ENCODE measurements around the gene CCDC63.

Gene CCDC63

GRCh38 chr12:110836291-110836690 is 10.5 kb upstream of the CCDC63 start:
- DNase-seq (ENCODE audit: low read depth) = no peak
- TF ChIP-seq, protein P1, sequence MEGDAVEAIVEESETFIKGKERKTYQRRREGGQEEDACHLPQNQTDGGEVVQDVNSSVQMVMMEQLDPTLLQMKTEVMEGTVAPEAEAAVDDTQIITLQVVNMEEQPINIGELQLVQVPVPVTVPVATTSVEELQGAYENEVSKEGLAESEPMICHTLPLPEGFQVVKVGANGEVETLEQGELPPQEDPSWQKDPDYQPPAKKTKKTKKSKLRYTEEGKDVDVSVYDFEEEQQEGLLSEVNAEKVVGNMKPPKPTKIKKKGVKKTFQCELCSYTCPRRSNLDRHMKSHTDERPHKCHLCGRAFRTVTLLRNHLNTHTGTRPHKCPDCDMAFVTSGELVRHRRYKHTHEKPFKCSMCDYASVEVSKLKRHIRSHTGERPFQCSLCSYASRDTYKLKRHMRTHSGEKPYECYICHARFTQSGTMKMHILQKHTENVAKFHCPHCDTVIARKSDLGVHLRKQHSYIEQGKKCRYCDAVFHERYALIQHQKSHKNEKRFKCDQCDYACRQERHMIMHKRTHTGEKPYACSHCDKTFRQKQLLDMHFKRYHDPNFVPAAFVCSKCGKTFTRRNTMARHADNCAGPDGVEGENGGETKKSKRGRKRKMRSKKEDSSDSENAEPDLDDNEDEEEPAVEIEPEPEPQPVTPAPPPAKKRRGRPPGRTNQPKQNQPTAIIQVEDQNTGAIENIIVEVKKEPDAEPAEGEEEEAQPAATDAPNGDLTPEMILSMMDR (IDR thresholded peaks at IDR 0.05; ENCODE audit: insufficient read depth, low read depth, low read length, missing control alignments) = no peak
- no peak overlapping the region for H3K4me3 ChIP-seq (ENCODE audit: low read length)

GRCh38 chr12:110841007-110841406 is 5.8 kb upstream of the CCDC63 start:
- TF ChIP-seq, protein P1 (IDR thresholded peaks at IDR 0.05; ENCODE audit: insufficient read depth, low read depth, low read length, missing control alignments) = no peak
- no peak overlapping the region for H3K4me3 ChIP-seq (ENCODE audit: low read length)
- no peak for DNase-seq (ENCODE audit: low read depth)

GRCh38 chr12:110844131-110844530 is 2.7 kb upstream of the CCDC63 start:
- DNase-seq (ENCODE audit: low read depth) = no peak
- TF ChIP-seq, protein P1 (IDR thresholded peaks at IDR 0.05; ENCODE audit: insufficient read depth, low read depth, low read length, missing control alignments) = no peak

DNA sequence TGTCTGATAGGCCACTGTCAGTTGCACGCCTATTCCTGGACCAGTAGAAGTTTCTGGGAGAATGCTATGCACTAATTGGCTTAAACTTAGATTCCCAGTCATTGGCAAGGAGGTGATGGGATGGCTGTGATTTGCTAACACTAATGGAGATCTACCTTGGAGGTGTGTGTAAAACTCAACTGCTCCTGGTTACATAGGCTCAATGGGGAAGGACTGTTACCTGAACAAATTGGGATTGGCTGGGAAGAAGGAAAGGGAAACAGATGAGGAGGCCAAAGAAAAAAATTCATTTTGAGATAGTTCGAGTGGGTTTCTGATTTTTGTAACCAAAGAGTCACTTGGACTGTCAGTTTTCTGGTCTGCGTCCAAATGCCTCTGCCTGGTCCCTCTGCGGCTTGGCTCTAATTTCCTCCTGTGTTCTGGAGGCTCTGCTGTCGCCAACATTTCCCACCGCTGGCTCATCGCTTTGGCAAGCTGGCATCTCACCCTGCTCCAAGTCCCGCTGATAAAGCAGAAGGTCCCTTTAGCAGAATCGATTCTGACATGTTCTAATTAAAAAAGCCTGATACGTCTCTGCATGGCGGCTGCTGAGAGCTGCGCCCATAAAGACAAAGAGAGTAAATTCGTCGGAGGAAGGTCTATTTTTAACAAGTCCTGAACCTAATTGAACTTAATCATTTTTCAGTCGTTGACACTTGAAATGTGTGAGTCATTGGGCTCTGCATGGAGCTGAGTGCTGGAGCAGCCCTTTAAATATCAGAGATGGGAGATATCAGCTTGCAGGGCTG is 2.0 kb upstream of the CCDC63 start:
- TF ChIP-seq, protein P1 (IDR thresholded peaks at IDR 0.05; ENCODE audit: insufficient read depth, low read depth, low read length, missing control alignments) = no peak
- H3K4me3 ChIP-seq (ENCODE audit: low read length) = no peak overlapping the region
- peak; percentile 45 for DNase-seq (ENCODE audit: low read depth)

More at GRCh38 chr12:110844131-110844530, 2.7 kb upstream of the CCDC63 start:
- no peak overlapping the region for H3K4me3 ChIP-seq (ENCODE audit: low read length)

- DNase-seq (ENCODE audit: low read depth) = peak; percentile 19
- TF ChIP-seq, protein P1 (IDR thresholded peaks at IDR 0.05; ENCODE audit: insufficient read depth, low read depth, low read length, missing control alignments) = no peak
- no peak overlapping the region for H3K4me3 ChIP-seq (ENCODE audit: low read length)
These were observed 1.5 kb upstream of the CCDC63 start for GRCh38 chr12:110845339-110845682.

DNA sequence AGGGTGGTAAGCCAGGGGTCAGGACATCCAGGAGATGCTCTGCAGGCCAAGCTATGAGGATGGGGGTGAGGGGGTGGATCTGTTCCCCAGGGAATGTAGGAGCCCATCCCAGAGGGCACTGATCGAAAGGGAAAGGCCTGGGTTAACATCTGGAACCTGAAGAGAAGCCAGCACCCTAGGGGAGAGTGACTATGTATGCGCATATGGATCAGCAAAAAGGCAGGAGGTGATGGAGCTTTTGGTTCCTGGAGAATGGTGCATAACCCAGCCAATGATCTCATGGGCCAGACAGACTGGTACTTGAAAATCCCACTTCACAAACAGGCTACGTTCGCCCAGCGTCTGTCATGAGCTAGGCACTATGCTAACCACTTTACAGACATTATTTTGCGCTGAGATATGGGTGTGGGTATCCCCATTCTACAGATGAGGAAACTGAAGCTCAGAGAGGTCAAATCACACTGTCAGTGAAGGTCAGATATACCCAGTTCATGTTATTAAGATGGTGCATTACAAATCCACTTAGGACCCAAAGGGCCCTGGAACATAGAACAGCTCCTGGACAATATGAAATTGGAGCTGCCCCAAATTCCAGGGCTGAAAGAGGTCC is 1.6 kb downstream of the CCDC63 start:
- TF ChIP-seq, protein P1 (IDR thresholded peaks at IDR 0.05; ENCODE audit: insufficient read depth, low read depth, low read length, missing control alignments) = no peak
- DNase-seq (ENCODE audit: low read depth) = no peak
- no peak overlapping the region for H3K4me3 ChIP-seq (ENCODE audit: low read length)

Measured in epithelial cell of esophagus (primary cell).